ENCODE results near the gene ZNF677.
"Not testable (repeated sequence)": the region's sequence is repeated elsewhere in the genome, so short reads cannot be mapped to it uniquely, and the experiment has no call there.

Gene ZNF677

DNA sequence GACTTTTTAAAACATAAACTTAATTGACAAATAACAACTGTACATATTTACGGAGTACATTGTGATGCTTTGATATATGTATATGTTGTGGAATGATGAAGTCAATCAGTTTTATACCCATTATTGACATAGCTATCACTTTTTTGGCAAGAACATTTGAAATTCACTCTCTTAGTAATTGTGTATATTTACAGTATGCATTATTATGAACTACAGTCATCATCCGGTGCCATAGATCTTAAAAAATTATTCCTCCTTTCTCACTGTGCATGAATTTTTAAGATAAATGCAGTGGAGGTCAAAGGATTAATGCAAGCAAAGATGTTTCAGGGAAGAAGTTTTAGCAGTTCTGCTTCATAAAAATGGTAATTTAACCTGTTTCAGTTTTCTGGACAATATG lies 20.8 kb upstream of the ZNF677 start:
- no peak for DNase-seq
- Histone ChIP-seq H3K27ac (no peak overlapping the region), H3K4me3 (ENCODE audit: low read depth, low read length) (no peak overlapping the region), H3K36me3 (replicated peaks) (no peaks in the 10 kb centered on the region), H3K27me3 (replicated peaks) (no peaks in the 10 kb centered on the region)
- in situ Hi-C loops (cut with HindIII; ENCODE audit: low pct_ligation_motif_present, low sequenced_read_pairs), result no loop called here
- TF ChIP-seq, protein P1, sequence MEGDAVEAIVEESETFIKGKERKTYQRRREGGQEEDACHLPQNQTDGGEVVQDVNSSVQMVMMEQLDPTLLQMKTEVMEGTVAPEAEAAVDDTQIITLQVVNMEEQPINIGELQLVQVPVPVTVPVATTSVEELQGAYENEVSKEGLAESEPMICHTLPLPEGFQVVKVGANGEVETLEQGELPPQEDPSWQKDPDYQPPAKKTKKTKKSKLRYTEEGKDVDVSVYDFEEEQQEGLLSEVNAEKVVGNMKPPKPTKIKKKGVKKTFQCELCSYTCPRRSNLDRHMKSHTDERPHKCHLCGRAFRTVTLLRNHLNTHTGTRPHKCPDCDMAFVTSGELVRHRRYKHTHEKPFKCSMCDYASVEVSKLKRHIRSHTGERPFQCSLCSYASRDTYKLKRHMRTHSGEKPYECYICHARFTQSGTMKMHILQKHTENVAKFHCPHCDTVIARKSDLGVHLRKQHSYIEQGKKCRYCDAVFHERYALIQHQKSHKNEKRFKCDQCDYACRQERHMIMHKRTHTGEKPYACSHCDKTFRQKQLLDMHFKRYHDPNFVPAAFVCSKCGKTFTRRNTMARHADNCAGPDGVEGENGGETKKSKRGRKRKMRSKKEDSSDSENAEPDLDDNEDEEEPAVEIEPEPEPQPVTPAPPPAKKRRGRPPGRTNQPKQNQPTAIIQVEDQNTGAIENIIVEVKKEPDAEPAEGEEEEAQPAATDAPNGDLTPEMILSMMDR (IDR thresholded peaks at IDR 0.05; ENCODE audit: low read depth, low read length, missing control alignments), result no peak

DNA sequence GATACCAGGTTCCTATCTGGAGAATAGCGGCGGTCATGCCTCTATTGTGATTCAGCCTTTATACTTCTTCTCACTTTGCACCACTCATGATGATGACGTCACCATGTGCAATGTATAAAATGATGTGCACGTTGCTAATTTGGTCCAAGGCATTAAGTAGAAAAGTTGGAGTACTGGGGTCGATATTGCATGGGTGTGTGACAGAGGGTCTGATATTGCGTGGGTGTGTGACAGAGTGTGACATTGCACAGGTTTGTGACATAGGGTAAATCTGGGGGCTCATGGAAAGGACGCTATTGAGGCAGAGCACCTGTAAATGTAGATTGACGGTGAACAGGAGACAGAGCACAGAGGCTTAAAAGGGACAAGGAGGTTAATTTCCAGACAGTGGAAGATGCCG lies 17.4 kb upstream of the ZNF677 start:
- Histone ChIP-seq H3K27me3 (replicated peaks) (no peaks in the 10 kb centered on the region), H3K27ac (no peak overlapping the region), H3K4me3 (ENCODE audit: low read depth, low read length) (no peak overlapping the region), H3K36me3 (replicated peaks) (no peaks in the 10 kb centered on the region)
- DNase-seq, result no peak
- TF ChIP-seq, protein P1 (IDR thresholded peaks at IDR 0.05; ENCODE audit: low read depth, low read length, missing control alignments), result no peak
- in situ Hi-C loops (cut with HindIII; ENCODE audit: low pct_ligation_motif_present, low sequenced_read_pairs), result no loop called here

- DNase-seq; H3K27me3 ChIP-seq (replicated peaks); H3K36me3 ChIP-seq (replicated peaks); in situ Hi-C loops (cut with HindIII; ENCODE audit: low pct_ligation_motif_present, low sequenced_read_pairs); H3K27ac ChIP-seq; H3K4me3 ChIP-seq (ENCODE audit: low read depth, low read length): not testable (repeated sequence)
These were observed 15.2 kb upstream of the ZNF677 start for GRCh38 chr19:53269861-53270260.

- in situ Hi-C loops (cut with HindIII; ENCODE audit: low pct_ligation_motif_present, low sequenced_read_pairs); H3K36me3 ChIP-seq (replicated peaks); H3K27ac ChIP-seq; H3K27me3 ChIP-seq (replicated peaks); DNase-seq; H3K4me3 ChIP-seq (ENCODE audit: low read depth, low read length): not testable (repeated sequence)
These were observed 12.9 kb upstream of the ZNF677 start, which contains the start of gene VN1R4 for GRCh38 chr19:53267623-53268022. TSS of gene VN1R4 (minus strand) at chr19:53267723. CDS start at chr19:53267665, 58 bp downstream.

DNA sequence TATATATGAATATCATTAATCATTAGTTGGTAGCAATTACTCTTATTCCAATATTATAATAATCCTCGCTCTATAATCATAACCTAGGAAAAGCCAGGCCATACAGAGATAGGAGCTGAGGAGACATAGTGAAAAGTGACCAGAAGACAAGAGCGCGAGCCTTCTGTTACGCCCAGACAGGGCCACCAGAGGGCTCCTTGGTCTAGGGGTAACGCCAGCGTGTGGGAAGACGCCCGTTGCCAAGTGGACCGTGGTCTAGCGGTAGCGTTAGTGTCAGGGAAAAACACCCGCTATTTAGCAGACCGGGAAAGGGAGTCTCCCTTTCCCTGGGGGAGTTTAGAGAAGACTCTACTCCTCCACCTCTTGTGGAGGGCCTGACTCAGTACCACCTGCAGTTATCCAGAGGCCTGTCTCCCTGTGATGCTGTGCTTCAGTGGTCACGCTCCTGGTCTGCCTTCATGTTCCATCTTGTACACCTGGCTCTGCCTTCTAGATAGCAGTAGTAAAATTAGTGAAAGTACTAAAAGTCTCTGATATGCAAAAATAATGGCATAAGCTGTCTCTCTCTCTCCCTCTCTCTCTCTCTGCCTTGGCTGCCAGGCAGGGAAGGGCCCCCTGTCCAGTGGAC lies 3.2 kb upstream of the ZNF677 start, which contains the start of gene VN1R2:
TSS of gene VN1R2 (plus strand) at position 578 of the 628 bp plus-strand sequence. CDS start 84 bp downstream, outside the sequence.
- H3K27ac ChIP-seq; DNase-seq; H3K4me3 ChIP-seq (ENCODE audit: low read depth, low read length); H3K36me3 ChIP-seq (replicated peaks); in situ Hi-C loops (cut with HindIII; ENCODE audit: low pct_ligation_motif_present, low sequenced_read_pairs); H3K27me3 ChIP-seq (replicated peaks): not testable (repeated sequence)
- TF ChIP-seq, protein P1 (IDR thresholded peaks at IDR 0.05; ENCODE audit: low read depth, low read length, missing control alignments), result peak; percentile 14

DNA sequence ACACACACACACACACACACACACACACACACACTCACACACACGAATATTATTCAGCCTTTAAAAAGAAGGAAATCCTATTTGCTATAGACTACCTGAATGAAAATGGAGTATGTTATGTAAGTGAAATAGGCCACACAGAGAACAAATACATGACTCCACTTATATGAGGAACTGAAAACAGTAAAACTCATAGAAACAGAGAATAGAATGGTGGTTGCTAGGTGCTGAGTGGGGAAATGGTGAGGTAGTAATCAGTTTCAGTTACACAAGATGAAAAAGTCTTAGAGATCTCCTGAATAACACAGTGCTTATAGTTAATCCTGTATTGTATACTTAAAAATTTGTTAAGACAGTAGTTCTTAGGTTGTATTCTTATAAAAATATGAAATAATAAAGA lies 8.2 kb downstream of the ZNF677 start:
- Histone ChIP-seq H3K36me3 (replicated peaks) (peaks cover 9% of the 10 kb centered on the region), H3K4me3 (ENCODE audit: low read depth, low read length) (no peak overlapping the region), H3K27ac (no peak overlapping the region), H3K27me3 (replicated peaks) (no peaks in the 10 kb centered on the region)
- in situ Hi-C loops (cut with HindIII; ENCODE audit: low pct_ligation_motif_present, low sequenced_read_pairs), result no loop called here
- TF ChIP-seq, protein P1 (IDR thresholded peaks at IDR 0.05; ENCODE audit: low read depth, low read length, missing control alignments), result no peak
- no peak for DNase-seq
